Measurements from ENCODE around the gene THUMPD1. TPM values are rescaled to one million over a fixed set of nuclear protein-coding genes. Genes with fewer than 3 reads are reported as not detected.
"Not testable (repeated sequence)": the region's sequence is repeated elsewhere in the genome, so short reads cannot be mapped to it uniquely, and the experiment has no call there.

THUMPD1 gene, protein sequence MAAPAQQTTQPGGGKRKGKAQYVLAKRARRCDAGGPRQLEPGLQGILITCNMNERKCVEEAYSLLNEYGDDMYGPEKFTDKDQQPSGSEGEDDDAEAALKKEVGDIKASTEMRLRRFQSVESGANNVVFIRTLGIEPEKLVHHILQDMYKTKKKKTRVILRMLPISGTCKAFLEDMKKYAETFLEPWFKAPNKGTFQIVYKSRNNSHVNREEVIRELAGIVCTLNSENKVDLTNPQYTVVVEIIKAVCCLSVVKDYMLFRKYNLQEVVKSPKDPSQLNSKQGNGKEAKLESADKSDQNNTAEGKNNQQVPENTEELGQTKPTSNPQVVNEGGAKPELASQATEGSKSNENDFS
- total RNA-seq (2014; rRNA removed; shearing (Covaris generic)): 42.0 and 49.1 TPM in 2 replicates

DNA sequence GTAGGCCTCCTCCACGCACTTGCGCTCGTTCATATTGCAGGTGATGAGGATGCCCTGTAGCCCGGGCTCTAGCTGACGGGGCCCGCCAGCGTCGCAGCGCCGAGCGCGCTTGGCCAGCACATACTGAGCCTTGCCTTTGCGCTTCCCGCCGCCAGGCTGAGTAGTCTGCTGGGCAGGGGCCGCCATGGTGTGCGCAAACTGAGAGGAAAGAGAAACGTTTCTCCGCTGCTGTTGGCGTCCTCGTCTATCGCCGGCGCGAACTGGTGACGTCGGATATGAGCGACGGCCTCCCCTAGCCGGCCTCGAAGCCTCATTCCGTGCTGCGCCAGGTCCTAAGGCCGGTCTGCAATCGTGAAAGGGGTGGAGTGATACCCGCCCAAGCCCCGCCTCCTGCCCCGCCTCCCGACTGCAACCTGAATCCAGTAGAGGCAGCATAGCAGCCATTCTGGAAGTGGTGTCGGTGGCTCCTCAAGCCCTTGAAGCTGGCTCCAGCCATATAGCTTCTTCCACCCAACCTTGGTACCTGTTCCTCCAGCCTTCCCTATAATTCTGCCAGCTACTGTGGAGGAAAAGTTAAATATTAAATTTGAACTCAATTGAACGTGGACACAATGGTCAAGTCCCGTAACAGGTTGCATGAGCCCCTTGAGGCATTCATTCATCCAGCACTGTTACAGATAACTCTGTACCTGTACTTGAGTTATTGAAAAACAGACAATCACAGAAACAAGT, at the start of gene THUMPD1:
Gene THUMPD1 (minus strand): TSS at position 265 of the 732 bp plus-strand sequence. CDS start 79 bp downstream, at position 186.
- peak; percentile 91 for DNase-seq (ENCODE audit: low read depth)

DNA sequence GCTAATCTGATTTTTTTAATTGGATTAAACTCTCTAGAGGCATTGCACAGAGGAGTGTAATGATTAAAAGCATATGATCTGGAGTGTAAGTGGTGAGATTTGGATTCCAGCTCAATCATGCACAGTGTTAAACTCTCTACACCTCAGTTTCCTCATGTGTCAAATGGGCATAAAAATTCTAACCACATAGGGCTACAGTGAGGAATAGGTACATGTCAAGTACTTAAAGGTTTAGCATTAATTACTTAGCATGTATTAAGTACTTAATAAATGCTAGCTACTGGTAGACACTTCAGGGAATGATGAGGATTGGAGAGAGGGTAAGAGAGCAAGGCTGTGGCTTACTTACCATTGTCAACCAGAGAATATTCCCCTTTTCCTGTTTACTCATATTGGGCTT, 47.5 kb upstream of the THUMPD1 start:
- no peak for DNase-seq (ENCODE audit: low read depth)

DNA sequence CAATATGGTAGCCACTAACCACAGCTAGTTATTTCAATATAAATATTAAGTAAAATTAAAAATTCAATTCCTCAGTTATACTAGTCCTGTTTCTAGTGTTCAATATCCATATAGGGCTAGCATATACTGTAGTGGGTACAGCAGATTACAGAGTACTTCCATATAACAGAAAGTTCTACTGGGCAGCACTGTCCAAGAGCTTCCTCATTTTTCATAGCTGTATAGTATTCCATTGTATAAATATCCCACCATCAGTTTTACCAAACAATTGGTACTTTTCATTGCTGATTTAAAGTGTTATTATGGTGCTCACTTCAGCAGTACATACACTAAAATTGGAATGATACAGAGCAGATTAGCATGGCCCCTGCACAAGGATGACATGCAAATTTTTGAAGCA, 42.6 kb upstream of the THUMPD1 start:
- DNase-seq (ENCODE audit: low read depth): no peak

DNA sequence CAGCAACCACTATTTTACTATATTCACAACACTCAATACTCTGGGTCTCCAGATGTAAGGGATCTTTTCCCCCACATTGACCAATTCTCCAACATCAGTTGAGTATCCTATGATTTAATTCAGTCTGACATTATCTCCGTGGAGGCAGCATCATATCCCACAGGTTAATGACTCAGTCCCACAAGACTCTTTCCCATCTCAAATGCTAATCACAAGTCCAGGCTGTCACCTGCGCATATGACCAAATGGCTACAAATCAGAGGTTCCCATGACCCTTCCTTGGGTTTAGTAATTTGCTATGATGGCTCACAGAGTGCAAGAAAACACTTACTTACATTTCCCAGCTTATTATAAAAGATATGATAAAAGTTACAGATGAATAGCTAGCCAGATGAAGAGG, 40.9 kb upstream of the THUMPD1 start:
- DNase-seq (ENCODE audit: low read depth): no peak

DNA sequence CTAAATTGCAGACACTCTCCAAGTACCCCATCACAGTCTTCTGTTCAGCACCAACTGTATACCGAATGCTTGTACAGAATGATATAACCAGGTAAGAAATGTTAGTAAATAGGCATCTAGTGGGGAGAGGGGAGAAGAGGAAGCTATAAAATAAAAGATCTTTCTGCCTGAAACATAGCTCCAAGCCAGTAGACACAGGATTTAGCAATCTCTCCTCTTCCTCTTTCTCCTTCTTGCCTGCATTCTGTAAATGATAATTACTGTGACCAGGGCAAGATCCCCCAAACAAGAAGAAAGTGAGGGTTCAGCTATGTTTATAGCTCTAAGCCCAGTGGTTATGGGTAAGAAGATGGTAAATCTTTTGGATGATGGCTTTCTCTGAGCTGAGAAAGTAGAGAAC, 40.1 kb upstream of the THUMPD1 start:
- DNase-seq (ENCODE audit: low read depth): no peak

DNA sequence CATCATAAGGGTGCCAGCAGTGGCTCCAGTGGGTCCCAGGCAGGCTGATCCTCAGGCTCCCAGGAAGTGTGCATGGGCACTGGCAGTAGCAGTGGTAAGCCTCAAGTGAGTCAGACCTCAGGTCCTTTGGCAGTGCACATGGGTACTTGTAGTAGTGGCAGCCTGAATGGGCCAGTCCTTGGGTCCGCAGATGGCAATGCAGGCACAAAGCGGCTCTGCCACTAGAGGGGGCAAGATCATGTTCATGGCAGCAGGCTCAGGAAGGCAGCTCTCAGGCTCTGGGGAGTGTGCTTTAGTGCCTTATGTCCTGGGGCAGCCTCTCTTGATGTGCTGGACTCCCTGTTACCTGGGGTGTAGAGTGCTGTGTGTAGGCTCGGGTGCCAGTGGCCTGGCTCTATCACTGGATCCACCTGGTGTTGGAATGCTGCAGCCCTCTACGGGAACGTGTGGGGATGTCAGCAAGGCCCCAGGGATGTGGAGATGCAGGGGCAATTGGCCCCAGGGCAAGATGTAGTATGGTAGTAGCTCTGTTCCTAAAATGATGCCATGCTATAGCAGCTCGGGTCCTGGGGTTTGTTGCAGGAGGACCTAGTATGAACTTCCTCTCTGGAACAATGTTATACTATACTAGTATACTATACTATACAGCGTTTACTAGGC, 33.2 kb upstream of the THUMPD1 start:
- peak; percentile 75 for DNase-seq (ENCODE audit: low read depth)

DNA sequence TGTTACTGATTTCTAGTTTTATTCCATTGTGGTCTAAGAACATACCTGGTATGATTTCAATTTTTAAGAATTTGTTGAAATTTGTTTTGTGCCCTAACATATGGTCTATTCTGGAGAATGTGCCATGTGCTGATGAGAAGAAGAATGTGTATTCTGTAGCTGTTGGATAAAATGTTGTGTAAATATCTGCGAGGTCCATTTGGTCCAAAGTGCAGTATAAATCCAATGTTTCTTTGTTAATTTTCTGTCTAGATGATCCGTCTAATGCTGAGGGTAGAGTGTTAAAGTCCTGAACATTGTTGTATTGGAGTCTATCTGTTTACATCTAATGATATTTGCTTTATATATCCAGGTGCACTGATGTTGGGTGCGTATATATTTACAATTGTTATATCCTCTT, 32.1 kb upstream of the THUMPD1 start:
- DNase-seq (ENCODE audit: low read depth): no peak

DNA sequence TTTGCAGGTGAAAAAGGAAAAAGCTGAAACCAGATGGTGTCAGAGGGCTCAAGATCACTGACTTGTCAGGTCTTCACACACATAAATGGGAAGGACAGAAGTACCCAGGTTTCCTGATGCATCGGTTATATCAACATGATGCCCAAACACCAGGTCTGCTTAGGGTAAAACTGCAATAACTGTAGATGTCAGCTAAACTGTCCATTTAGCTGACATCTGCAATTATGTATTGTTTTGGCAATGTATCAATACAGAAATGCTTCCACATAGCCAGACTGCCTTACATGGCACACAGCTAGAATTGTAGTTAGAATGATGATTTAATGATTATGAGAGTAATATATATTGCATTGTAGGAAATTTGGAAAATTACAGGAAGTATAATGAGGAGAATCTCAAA, 27.2 kb upstream of the THUMPD1 start:
- DNase-seq (ENCODE audit: low read depth): no peak

DNA sequence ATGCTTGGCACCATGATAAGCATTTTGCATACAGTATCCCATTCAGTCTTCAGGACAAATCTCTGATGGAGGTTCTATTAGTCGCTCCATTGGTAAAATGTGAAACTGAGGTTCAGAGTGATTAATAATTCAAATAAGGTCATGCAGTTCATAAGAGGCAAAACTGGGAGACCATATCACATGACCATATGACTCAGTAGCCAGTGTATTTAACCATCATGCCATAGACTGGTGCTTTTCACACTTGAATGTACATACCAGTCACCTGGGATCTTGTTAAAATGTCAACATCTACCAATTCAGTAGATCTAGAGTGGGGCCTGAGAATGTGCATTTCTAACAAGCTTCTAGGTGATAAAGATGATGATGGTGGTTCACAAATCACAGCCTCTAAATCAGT, 26.5 kb upstream of the THUMPD1 start:
- DNase-seq (ENCODE audit: low read depth): no peak

DNA sequence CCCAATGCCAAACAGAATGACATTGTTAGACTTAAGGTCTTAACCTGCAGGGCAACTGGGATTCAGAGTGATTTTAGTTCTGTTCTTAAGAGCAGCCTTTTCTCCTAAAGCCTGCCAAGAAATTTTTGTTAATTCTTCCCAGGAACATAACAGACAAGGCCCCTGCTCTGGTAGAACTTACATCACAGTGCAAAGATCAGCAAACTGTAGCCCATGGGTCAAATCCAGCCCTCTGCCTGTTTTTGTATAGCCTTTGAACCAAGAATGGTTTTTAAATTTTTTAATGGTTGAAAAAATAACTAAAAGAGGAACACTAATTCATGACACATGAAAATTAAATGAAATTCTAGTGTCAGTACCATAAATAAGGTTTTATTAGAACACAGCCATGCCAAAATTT, 26.0 kb upstream of the THUMPD1 start:
- no peak for DNase-seq (ENCODE audit: low read depth)

DNA sequence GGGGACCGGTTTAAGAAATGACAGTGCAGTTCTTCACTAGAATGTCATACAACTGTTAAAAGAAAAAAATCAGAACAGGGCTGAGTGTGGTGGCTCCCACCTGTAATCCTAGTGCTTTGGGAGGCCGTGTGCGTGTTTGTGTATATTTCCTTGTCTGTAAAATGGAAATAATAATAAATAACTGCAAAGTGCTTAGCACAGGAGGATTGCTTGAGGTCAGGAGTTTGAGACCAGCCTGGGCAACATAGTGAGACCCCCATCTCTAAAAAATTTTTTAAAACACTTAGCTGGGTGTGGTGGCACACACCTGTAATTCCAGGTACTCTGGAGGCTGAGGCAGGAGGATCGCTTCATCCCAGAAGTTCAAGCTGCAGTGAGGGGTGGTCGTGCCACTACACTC, 24.7 kb upstream of the THUMPD1 start:
- no peak for DNase-seq (ENCODE audit: low read depth)

DNA sequence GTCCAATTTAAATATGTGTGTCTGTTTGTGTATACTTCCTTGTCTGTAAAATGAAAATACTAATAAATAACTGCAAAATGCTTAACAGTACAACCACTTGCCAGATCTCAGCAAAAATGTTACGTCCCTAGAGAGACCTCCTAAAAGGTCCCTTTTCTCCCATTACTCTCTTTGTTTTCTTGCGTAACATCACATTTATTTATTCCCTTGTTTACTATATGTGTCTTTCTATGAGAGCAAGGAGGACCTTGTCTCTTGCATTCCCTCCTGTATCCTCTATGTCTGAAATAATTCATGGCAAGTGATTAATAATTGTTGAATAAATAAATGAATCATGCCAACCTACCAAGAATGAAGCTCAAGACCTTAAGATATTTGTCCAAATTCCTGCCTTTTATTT, 24.1 kb upstream of the THUMPD1 start:
- no peak for DNase-seq (ENCODE audit: low read depth)

DNA sequence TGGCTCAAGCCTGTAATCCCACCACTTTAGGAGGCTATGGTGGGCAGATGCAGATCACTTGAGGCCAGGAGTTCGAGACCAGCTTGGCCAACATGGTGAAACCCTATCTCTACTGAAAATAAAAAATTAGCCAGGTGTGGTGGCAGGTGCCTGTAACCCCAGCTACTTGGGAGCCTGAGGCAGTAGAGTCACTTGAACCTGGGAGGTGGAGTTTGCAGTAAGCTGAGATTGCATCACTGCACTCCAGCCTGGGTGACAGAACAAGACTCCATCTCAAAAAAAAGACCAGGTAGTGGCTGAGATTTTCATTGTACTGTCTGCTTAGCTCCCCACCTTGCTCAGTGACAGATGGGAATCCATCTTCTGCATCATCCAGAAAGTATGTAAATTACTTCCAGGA, 22.8 kb upstream of the THUMPD1 start:
- DNase-seq (ENCODE audit: low read depth): not testable (repeated sequence)

DNA sequence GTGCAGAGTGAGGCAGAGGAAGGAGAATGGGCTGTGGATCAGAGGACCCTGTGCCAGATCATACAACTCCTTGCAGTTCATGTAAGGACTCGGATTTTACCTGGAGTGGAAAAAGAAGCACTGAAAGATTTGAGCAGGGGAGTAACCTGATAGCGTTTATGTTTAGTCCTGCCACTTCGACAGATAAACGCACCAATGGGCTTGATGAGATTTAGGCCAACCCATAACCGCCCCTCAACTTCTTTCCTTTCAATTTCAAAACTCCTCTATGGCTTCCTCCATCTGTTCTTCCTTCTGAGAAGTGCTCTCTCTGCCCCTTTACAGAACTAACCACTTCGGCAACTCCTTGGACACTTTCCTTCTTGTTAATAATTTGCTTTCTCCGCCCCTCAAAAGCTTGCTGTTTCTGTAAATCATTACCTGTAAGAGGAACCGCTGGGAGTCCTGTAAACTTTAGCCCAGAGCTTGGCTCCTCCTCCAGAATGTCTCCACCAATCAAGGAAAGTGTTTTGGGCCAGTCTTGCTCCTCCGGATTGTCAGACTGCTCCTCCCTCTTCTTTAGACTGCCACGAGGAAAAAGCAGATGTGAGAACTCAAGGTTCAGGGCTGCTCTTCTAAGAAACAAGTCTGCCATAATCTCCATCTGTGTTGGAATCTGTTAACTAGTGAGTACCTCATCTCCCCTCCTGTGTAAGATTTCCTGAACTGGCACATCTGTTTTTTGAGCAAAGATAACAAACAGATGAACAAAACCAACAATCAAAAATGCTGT, 22.0 kb upstream of the THUMPD1 start, which contains the start of gene ACSM3:
Gene ACSM3 (plus strand): TSS at position 554 of the 772 bp plus-strand sequence. CDS start 6,021 bp downstream, outside the sequence.
- peak; percentile 78 for DNase-seq (ENCODE audit: low read depth)

DNA sequence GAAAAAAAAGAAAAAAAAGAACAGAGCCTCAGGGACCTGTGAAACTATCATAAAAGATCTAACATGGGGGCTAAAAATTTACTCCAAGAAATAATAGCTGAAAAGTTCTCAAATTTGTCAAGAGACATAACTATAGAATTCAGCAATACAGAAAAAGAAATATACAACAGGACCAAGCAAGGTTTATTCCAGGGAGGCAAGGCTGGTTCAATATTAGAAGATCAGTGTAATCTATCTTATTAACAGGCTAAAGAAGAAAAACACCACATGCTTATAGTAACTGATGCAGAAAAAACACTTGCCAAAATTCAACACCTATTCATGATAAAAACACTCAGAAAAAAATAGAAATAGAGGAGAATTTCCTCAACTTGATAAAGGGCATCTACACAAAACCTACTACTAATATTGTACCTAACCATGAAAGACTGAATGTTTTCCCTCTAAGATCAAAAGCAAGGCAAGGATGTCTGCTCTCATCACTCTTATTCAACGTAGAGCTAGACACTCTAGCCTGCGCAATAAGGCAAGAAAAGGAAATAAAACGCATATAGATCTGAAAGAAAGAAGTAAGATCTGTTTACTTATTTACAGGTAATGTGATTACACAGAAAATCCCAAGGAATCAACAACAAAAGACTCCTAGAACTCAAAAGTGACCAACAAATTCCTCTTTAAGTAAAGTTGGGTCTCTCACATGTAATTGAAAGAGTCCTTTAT, 20.9 kb upstream of the THUMPD1 start:
- no peak for DNase-seq (ENCODE audit: low read depth)

DNA sequence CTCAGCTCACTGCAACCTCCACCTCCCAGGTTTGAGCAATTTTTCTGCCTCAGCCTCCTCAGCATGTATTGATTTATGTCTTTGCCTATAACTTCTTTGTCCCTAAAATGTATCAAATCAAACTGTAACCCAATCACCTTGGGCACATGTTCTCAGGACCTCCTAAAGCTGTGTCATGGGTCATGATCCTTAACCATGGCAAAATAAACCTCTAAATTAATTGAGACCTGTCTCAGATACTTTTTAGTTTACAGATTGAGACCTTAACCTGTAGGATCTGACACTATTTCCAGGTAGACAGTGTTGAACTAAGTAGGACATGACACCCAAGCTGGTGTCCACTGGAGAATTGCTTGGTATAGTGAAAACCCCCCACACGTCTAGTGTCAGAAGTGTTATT, 19.6 kb upstream of the THUMPD1 start:
- DNase-seq (ENCODE audit: low read depth): no peak

DNA sequence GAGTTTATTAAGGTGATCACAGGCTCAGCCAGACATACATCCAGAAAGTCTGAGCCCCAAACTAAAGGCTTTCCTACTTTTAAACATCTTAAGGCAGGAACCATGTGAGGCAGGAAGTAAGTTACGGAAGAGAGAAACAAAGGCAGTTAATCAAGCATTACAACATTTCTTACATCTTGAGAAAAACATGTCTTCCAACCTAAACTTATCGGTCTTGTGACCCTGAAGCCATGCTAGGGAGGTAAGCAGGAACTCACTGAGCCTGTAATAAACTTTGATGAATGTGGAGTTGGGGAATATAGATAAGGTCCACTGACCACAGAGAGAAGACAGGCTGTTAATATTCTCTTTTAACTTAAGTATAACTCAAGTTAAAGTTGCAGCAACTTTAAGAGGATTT, 18.7 kb upstream of the THUMPD1 start:
- no peak for DNase-seq (ENCODE audit: low read depth)

DNA sequence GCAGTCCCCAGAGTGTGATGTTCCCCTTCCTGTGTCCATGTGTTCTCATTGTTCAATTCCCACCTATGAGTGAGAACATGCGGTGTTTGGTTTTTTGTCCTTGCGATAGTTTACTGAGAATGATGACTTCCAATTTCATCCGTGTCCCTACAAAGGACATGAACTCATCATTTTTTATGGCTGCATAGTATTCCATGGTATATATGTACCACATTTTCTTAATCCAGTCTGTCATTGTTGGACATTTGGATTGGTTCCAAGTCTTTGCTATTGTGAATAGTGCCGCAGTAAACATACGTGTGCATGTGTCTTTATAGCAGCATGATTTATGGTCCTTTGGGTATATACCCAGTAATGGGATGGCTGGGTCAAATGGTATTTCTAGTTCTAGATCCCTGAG, 14.2 kb upstream of the THUMPD1 start:
- not testable (repeated sequence) for DNase-seq (ENCODE audit: low read depth)

DNA sequence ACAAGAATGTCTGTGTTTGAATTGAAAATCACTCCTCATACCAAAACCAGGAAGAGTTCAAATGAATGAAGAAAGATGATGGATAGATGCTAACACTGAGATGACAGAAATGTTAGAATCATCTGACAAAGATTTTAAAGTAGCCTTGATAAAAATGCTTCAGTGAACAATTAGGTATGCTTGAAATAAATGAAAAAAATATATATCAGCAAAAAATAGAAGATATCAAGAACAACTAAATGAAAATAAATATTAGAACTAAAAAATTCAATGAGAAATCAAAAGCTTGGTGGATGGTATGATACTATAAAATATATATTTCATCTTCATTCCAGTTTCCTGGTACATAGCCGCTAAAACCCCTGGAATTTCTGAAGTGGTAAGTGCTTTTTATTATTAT, 13.6 kb upstream of the THUMPD1 start:
- no peak for DNase-seq (ENCODE audit: low read depth)

DNA sequence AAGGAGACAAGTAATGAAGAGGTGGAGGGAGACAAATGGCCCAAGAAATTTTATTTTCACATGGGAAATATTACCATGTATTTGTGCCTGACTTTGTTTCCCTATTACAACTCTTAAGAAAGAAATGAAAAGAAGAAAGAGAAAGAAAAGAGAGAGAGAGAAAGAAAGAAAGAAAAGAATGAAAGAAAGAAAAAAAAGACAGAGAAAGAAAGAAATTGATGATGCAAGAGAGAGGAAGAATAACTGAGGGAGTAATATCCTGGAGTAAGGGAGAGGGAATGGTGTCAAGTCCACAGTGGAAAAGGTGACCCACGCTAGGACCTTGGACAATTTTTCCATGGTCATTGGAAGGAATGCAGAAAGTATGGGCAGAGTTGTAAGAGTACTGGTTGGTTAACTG, 12.1 kb upstream of the THUMPD1 start:
- DNase-seq (ENCODE audit: low read depth): no peak

DNA sequence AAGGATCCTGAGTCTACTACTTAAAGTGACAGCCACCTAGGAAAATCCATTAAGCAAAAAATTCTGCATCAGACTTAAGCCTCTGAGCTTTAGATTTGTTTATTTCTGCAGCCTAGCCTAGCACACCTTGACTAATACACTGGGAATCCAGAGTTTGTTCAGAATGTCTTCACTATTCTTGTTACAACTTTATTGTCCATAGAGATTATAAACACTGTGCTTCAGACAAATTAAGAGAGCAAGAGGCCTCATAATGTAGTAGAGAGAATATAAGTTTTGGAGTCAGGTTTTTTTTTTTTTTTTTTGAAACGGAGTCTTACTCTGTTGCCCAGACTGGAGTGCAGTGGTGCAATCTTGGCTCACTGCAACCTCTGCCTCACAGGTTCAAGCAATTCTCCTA, 8.9 kb upstream of the THUMPD1 start:
- DNase-seq (ENCODE audit: low read depth): no peak
